Activated CD4-positive, alpha-beta T cell treated with anti-CD3 and anti-CD28 coated beads, Interleukin-2, amount 10 ng/mL, durations not matched to agents 24 days and 14 days (primary cell): Measurements from ENCODE around the gene TRHDE. TPM values are rescaled to one million over a fixed set of nuclear protein-coding genes. Genes with fewer than 3 reads are reported as not detected.
"Not testable (repeated sequence)": the region's sequence is repeated elsewhere in the genome, so short reads cannot be mapped to it uniquely, and the experiment has no call there.

Source experiments
- DNase-seq: peaks from one replicate; pipeline ENCODE4 v3.0.0; 2022
- H3K27ac Mint-ChIP-seq: one replicate; pipeline ENCODE4 v1.8.0; 2022; ENCODE audit warnings: mild to moderate bottlenecking, mixed read lengths
- H3K27me3 Mint-ChIP-seq: one replicate; pipeline ENCODE4 v1.8.0; 2022; ENCODE audit warnings: mixed read lengths
- H3K36me3 Mint-ChIP-seq: one replicate; pipeline ENCODE4 v1.8.0; 2022; ENCODE audit warnings: low read depth, mild to moderate bottlenecking, mixed read lengths
- H3K4me1 Mint-ChIP-seq: one replicate; pipeline ENCODE4 v1.8.0; 2021; ENCODE audit warnings: mixed read lengths
- H3K4me3 Mint-ChIP-seq: one replicate; pipeline ENCODE4 v1.8.0; 2022; ENCODE audit warnings: mild to moderate bottlenecking, moderate library complexity, mixed read lengths
- H3K9me3 Mint-ChIP-seq: one replicate; pipeline ENCODE4 v1.8.0; 2021; ENCODE audit warnings: mixed read lengths
- intact Hi-C: fragments of 100-400 bp; cut with micrococcal nuclease; formaldehyde crosslinking; loops from one replicate; pipeline ENCODE4 v1.15.1; 2023
- total RNA-seq: library from RNA; stranded (reverse); gene quantifications from 2 replicates; pipeline ENCODE4 v1.2.3, GENCODE V29; 2022

The TRHDE gene
- total RNA-seq, 1 donor from 2014 or later = not detected

DNA sequence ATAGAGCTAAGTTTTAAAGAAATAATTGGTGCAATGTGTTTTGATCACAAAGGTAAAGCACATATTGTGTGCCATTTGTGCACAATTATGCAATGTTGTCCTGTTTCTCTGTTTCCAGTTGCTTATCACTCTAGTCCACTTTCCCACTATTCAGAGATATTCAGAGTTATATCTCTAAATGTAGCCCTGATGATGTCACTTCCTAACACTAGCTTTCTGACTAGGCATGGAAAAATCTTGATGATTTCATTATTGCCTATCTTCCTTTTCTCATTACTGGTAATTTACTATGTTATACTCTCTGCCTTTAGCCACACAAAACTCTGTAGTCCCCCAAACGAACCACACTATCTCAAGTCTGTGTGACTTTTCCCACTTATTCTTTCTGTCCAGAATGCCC is 221.2 kb downstream of the TRHDE start:
- no peak for DNase-seq
- Mint-ChIP-seq H3K27ac (no peak overlapping the region), H3K4me1 (no peaks in the 10 kb centered on the region), H3K9me3 (no peaks in the 10 kb centered on the region), H3K27me3 (no peaks in the 10 kb centered on the region), H3K4me3 (no peak overlapping the region), H3K36me3 (no peaks in the 10 kb centered on the region)
- intact Hi-C loops = no loop called here

DNA sequence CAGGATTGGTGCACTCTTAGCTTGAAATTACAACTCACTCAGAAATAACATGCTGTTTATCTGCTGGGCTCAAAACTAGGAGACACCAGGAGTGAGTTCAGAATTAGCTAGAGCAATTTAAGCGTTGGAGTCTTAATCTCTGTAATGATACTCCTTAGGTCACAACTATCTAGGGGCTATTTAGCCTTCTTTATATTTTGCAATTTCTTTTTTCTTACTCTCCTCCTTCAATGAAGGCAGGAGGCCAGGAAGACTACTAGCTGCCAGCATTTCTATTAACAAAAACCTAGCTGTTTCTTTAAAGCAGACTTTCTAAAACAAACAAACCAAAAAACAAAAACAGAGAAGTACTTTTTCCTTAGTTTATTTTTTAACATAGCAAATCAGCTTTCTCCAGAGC is 226.2 kb downstream of the TRHDE start:
- DNase-seq = no peak
- intact Hi-C loops = no loop called here
- Mint-ChIP-seq H3K9me3 (no peaks in the 10 kb centered on the region), H3K4me1 (no peaks in the 10 kb centered on the region), H3K27ac (no peak overlapping the region), H3K4me3 (no peak overlapping the region), H3K27me3 (no peaks in the 10 kb centered on the region), H3K36me3 (no peaks in the 10 kb centered on the region)

- H3K27ac Mint-ChIP-seq = no peak overlapping the region
- no peaks in the 10 kb centered on the region for H3K4me1 Mint-ChIP-seq
- no peaks in the 10 kb centered on the region for H3K9me3 Mint-ChIP-seq
- no peak for DNase-seq
- H3K4me3 Mint-ChIP-seq = no peak overlapping the region
- H3K36me3 Mint-ChIP-seq = no peaks in the 10 kb centered on the region
- no peaks in the 10 kb centered on the region for H3K27me3 Mint-ChIP-seq
- intact Hi-C loops = no loop called here
Observed at GRCh38 chr12:72499244-72499643, 227.1 kb downstream of the TRHDE start.

- H3K4me1 Mint-ChIP-seq = no peaks in the 10 kb centered on the region
- no peaks in the 10 kb centered on the region for H3K36me3 Mint-ChIP-seq
- DNase-seq = no peak
- no peaks in the 10 kb centered on the region for H3K27me3 Mint-ChIP-seq
- no peak overlapping the region for H3K4me3 Mint-ChIP-seq
- intact Hi-C loops = no loop called here
- no peak overlapping the region for H3K27ac Mint-ChIP-seq
- peaks cover 6% of the 10 kb centered on the region for H3K9me3 Mint-ChIP-seq
Observed at GRCh38 chr12:72502546-72502945, 230.4 kb downstream of the TRHDE start.

DNA sequence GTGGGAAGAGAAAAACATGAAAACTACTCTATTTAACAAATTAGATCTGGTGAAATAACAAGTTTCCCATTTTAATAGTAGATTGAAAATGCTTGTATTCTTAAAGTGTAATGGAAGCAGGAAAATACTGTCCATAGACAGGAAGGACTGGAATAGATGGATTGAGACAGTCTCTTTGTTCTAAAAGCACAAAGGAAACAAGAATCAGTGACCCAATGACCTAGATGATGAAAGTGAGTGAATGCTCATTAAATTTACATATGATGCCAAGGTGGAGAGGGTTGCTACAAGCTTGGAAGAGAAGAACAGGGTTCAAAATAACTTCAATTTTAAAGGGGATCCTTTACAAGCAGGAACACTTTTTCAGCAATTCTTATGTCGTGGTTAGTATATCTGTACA is 233.1 kb downstream of the TRHDE start:
- peaks cover 6% of the 10 kb centered on the region for H3K9me3 Mint-ChIP-seq
- H3K4me3 Mint-ChIP-seq = no peak overlapping the region
- intact Hi-C loops = no loop called here
- no peaks in the 10 kb centered on the region for H3K36me3 Mint-ChIP-seq
- no peak overlapping the region for H3K27ac Mint-ChIP-seq
- no peaks in the 10 kb centered on the region for H3K27me3 Mint-ChIP-seq
- H3K4me1 Mint-ChIP-seq = no peaks in the 10 kb centered on the region
- DNase-seq = no peak

GRCh38 chr12:72509891-72510290 is 237.7 kb downstream of the TRHDE start:
- DNase-seq = no peak
- no peaks in the 10 kb centered on the region for H3K27me3 Mint-ChIP-seq

DNA sequence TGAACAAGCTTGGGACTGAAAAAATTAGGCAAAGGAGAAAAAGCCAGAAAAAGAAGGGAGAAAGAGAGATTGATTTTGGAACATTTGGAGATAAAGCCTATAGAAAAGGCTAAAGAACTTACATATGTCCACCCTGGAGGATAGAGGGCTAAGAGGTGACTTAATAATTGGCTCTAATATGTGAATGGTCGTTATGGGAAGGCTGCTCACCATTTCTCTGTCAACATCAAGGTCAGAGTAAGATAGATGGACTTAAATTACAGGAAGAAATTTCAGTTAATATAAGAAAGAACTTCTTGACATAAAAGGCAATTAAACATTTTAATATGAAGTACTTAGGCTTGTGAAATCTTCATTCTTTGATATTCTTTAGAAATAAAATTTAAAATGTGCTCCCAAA is 238.6 kb downstream of the TRHDE start:
- intact Hi-C loops = no loop called here
- Mint-ChIP-seq H3K4me3 (no peak overlapping the region), H3K27me3 (no peaks in the 10 kb centered on the region), H3K9me3 (peaks cover 6% of the 10 kb centered on the region), H3K4me1 (no peaks in the 10 kb centered on the region), H3K27ac (no peak overlapping the region), H3K36me3 (no peaks in the 10 kb centered on the region)
- no peak for DNase-seq

More at GRCh38 chr12:72509891-72510290, 237.7 kb downstream of the TRHDE start:
- no peaks in the 10 kb centered on the region for H3K36me3 Mint-ChIP-seq
- H3K4me1 Mint-ChIP-seq = no peaks in the 10 kb centered on the region
- intact Hi-C loops = no loop called here
- H3K27ac Mint-ChIP-seq = no peak overlapping the region
- H3K9me3 Mint-ChIP-seq = peaks cover 6% of the 10 kb centered on the region
- H3K4me3 Mint-ChIP-seq = no peak overlapping the region

- no peaks in the 10 kb centered on the region for H3K27me3 Mint-ChIP-seq
- intact Hi-C loops = no loop called here
- DNase-seq = no peak
- H3K9me3 Mint-ChIP-seq = peaks cover 6% of the 10 kb centered on the region
- H3K4me3 Mint-ChIP-seq = no peak overlapping the region
- H3K36me3 Mint-ChIP-seq = no peaks in the 10 kb centered on the region
- H3K4me1 Mint-ChIP-seq = no peaks in the 10 kb centered on the region
- H3K27ac Mint-ChIP-seq = no peak overlapping the region
Observed at GRCh38 chr12:72511498-72511897, 239.3 kb downstream of the TRHDE start.

GRCh38 chr12:72511906-72512305 is 239.7 kb downstream of the TRHDE start:
- no peaks in the 10 kb centered on the region for H3K36me3 Mint-ChIP-seq
- intact Hi-C loops = no loop called here
- no peak for DNase-seq
- H3K9me3 Mint-ChIP-seq = peaks cover 2% of the 10 kb centered on the region
- H3K27ac Mint-ChIP-seq = no peak overlapping the region
- H3K4me1 Mint-ChIP-seq = no peaks in the 10 kb centered on the region
- no peaks in the 10 kb centered on the region for H3K27me3 Mint-ChIP-seq
- H3K4me3 Mint-ChIP-seq = no peak overlapping the region

- H3K4me1 Mint-ChIP-seq, H3K27ac Mint-ChIP-seq, H3K36me3 Mint-ChIP-seq, intact Hi-C loops, H3K9me3 Mint-ChIP-seq, H3K27me3 Mint-ChIP-seq, H3K4me3 Mint-ChIP-seq, DNase-seq: not testable (repeated sequence)
Observed at GRCh38 chr12:72520044-72520678, 248.0 kb downstream of the TRHDE start.

DNA sequence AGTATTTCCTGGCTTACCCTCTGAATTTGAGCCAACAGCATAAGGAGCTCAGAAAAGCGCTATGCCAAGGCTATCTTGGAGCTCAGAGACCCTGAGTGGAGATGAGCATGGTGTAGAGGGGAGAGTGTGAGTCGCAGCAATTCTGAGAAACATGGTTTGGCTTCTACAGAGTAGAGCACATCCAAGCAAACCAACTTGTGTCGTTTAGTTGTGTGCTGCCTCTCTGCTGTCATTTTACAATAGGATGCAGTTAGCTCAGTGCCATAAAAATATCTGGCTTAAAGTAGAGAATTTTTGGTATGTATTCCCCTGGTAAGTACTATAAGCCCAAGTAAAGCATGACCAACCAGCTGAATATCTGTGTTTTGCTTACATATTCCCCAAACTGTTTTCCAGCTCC is 249.2 kb downstream of the TRHDE start:
- Mint-ChIP-seq H3K27ac (no peak overlapping the region), H3K9me3 (no peaks in the 10 kb centered on the region), H3K4me1 (no peaks in the 10 kb centered on the region), H3K4me3 (no peak overlapping the region), H3K27me3 (no peaks in the 10 kb centered on the region), H3K36me3 (no peaks in the 10 kb centered on the region)
- DNase-seq = no peak
- intact Hi-C loops = no loop called here

DNA sequence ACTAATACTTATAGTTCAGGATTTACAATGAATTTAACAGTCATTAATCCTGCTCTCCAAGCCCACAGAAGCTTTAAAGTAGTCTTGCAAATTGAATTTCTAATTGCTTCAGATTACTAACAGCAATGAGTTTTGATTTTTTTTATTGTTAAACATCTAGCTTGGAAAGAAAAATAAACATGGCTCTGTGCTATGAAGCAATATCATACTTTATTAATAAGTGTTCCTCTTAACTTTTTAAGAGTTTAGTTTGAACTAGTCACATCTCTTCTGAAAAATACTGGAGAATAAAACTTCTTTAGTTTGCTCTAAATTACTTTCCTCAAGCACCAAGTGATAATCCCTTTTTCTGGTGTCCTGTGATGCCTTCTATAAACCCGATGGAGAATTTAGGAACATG is 250.2 kb downstream of the TRHDE start:
- intact Hi-C loops = no loop called here
- Mint-ChIP-seq H3K4me1 (no peaks in the 10 kb centered on the region), H3K27me3 (no peaks in the 10 kb centered on the region), H3K9me3 (no peaks in the 10 kb centered on the region), H3K27ac (no peak overlapping the region), H3K4me3 (no peak overlapping the region), H3K36me3 (no peaks in the 10 kb centered on the region)
- no peak for DNase-seq

GRCh38 chr12:72523754-72524153 is 251.6 kb downstream of the TRHDE start:
- H3K27me3 Mint-ChIP-seq = no peaks in the 10 kb centered on the region
- no peak for DNase-seq
- no peak overlapping the region for H3K27ac Mint-ChIP-seq
- no peaks in the 10 kb centered on the region for H3K4me1 Mint-ChIP-seq
- H3K4me3 Mint-ChIP-seq = no peak overlapping the region
- H3K9me3 Mint-ChIP-seq = no peaks in the 10 kb centered on the region
- no peaks in the 10 kb centered on the region for H3K36me3 Mint-ChIP-seq
- intact Hi-C loops = no loop called here

- DNase-seq = no peak
- Mint-ChIP-seq H3K27me3 (no peaks in the 10 kb centered on the region), H3K4me3 (no peak overlapping the region), H3K27ac (no peak overlapping the region), H3K4me1 (no peaks in the 10 kb centered on the region), H3K9me3 (no peaks in the 10 kb centered on the region), H3K36me3 (no peaks in the 10 kb centered on the region)
- intact Hi-C loops = no loop called here
Observed at GRCh38 chr12:72535212-72535990, 263.2 kb downstream of the TRHDE start.

DNA sequence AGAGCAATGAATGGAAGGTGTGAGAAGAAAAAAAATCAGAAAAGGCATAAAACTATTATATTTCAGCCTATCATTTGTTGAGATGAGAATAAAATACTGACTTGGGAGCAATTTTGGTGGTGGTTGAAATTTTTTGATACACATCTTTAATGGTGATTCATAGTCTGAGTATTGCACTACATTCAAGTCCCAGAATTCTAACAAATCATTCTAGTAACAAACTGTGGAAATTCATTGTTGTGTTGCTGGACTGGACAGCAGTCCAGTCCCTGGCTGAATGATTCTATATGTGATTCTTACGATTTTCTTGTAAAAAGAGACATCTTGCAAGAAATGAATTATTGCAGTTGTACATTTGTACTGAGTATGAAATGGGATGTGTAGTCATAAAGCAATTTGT is 268.6 kb downstream of the TRHDE start:
- Mint-ChIP-seq H3K4me3 (no peak overlapping the region), H3K36me3 (no peaks in the 10 kb centered on the region), H3K4me1 (no peaks in the 10 kb centered on the region), H3K27ac (no peak overlapping the region), H3K27me3 (no peaks in the 10 kb centered on the region), H3K9me3 (no peaks in the 10 kb centered on the region)
- intact Hi-C loops = no loop called here
- DNase-seq = no peak
